Measurements from ENCODE around the gene NUTM2G.

- TF ChIP-seq CTCF (IDR thresholded peaks at IDR 0.05 in 8 of 11, conservative IDR thresholded peaks at IDR 0.05 in 3 of 11) = no peak
- no peak for TF ChIP-seq POLR2AphosphoS5 (IDR thresholded peaks at IDR 0.05)
These were observed 43.2 kb upstream of the NUTM2G start for GRCh38 chr9:96885424-96885823.
